ENCODE data around the gene ATP6AP1.
A peak's percentile ranks its signal among the peaks of the same experiment; 100 is the strongest.
"Not testable (repeated sequence)": the region's sequence is repeated elsewhere in the genome, so short reads cannot be mapped to it uniquely, and the experiment has no call there.

Gene ATP6AP1, protein sequence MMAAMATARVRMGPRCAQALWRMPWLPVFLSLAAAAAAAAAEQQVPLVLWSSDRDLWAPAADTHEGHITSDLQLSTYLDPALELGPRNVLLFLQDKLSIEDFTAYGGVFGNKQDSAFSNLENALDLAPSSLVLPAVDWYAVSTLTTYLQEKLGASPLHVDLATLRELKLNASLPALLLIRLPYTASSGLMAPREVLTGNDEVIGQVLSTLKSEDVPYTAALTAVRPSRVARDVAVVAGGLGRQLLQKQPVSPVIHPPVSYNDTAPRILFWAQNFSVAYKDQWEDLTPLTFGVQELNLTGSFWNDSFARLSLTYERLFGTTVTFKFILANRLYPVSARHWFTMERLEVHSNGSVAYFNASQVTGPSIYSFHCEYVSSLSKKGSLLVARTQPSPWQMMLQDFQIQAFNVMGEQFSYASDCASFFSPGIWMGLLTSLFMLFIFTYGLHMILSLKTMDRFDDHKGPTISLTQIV

GRCh38 chrX:154428176-154429171, at the start of gene ATP6AP1:
ATP6AP1 (plus strand) TSS chrX:154428677; CDS start chrX:154428693, 16 bp downstream.
- peak; percentile 87 for DNase-seq

- peak; percentile 98 for DNase-seq
Observed at GRCh38 chrX:154378799-154379568, 49.5 kb upstream of the ATP6AP1 start, which contains the start of gene EMD. EMD (plus strand) TSS chrX:154379295; CDS start chrX:154379485, 190 bp downstream.

GRCh38 chrX:154379569-154379951, 48.9 kb upstream of the ATP6AP1 start:
- no peak for DNase-seq

DNA sequence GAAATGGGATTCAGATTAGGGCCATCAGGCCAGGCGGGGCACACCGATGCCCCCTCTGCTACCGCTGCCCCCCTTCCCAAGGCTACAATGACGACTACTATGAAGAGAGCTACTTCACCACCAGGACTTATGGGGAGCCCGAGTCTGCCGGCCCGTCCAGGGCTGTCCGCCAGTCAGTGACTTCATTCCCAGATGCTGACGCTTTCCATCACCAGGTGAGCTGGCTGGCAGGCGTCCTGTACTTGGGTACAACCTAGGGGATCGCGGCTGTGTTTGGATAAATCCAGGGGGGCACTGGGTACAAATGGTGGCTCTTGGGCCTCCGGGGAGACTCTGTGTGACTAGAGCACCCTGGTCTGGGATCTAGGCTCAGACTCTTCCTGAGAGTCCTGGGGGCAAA, 48.3 kb upstream of the ATP6AP1 start:
- no peak for DNase-seq

DNA sequence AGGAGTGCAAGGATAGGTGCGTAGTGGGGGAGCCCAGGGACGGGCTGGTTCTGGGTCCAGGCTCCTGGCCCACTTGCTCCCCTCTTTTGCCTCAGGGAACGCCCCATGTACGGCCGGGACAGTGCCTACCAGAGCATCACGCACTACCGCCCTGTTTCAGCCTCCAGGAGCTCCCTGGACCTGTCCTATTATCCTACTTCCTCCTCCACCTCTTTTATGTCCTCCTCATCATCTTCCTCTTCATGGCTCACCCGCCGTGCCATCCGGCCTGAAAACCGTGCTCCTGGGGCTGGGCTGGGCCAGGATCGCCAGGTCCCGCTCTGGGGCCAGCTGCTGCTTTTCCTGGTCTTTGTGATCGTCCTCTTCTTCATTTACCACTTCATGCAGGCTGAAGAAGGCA, 47.7 kb upstream of the ATP6AP1 start:
- DNase-seq = no peak

GRCh38 chrX:154381271-154381670, 47.2 kb upstream of the ATP6AP1 start:
- no peak for DNase-seq

DNA sequence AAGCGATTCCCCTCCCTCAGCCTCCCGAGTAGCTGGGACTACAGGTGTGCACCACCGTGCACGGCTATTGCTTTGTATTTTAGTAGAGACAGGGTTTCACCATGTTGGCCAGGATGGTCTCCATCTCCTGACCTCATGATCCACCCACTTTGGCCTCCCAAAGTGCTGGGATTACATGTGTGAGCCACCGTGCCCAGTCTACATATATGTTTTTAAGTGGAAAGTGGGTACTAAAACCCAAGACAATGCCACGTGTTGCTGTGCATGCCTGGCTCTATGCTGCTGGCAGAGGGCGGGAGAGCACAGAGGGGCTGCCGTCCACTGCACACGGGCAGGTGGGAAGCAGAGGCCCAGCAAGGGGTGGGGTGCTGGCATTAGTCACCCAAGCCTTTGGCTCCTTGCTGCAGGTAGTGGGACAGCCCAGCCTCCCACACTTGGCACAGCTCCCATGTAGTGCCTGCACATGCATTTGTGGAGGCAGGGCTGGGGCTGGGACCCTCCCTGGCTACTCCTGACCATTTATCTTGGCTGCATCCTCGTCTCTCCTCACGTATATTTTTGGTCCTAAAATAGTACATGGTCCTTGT, 45.9 kb upstream of the ATP6AP1 start:
- no peak for DNase-seq

GRCh38 chrX:154383359-154384283, 44.9 kb upstream of the ATP6AP1 start:
- DNase-seq = no peak

- DNase-seq = no peak
Observed at GRCh38 chrX:154384284-154384892, 44.1 kb upstream of the ATP6AP1 start.

DNA sequence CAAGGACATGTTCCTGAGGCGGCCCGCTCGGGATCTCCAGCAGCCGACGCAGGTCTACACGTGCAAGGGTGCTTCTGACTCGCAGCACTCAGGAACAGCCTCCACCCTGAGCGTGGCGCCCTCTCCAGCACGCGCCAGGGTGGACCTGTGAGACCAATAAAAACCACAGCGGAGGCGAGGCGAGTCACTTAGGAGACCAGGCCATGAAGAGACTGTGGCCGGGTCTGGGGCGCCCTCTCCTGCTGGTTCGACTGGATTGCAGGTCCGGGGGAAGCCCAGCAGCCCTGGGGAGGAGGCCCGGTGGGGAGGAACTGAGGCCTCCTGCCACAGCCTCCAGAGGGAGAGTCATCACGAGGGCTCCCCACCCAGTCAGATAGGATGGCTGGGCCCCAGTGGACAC, 40.4 kb upstream of the ATP6AP1 start:
- not testable (repeated sequence) for DNase-seq

DNA sequence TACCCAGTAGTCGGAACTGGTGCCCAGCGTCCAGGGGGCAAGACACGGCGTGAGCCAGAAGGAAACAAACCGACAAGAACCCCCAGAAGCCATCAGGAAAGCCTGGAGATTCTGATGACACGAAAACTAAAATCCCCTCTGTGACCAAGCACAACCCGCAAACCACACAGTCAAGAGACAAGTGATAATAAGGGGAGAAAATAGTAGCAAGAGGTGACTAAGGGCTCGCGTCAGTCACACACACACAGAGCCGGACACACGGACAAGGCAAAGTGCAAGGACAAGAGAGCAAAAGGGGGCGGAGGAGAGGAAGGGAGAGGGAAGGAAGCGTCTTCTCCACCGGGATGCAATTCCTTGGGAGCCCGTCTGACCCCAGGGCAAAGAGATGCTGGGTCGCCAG, 39.8 kb upstream of the ATP6AP1 start:
- DNase-seq = not testable (repeated sequence)

GRCh38 chrX:154389812-154390747, 38.4 kb upstream of the ATP6AP1 start:
- not testable (repeated sequence) for DNase-seq

DNA sequence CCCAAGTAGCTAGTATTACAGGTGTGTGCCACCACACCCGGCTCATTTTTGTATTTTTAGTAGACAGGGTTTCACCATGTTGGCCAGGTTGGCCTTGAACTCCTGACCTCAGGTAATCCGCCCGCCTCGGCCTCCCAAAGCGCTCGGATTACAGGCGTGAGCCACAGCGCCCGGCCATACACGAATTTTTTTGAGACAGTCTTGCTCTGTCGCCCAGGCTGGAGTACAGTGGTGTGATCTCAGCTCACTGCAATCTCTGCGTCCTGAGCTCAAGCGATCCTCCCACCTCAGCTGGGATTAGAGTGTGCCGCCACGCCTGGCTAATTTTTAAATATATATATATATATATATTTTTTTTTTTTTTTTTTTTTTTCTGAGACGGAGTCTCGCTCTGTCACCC, 32.1 kb upstream of the ATP6AP1 start:
- not testable (repeated sequence) for DNase-seq

- peak; percentile 73 for DNase-seq
Observed at GRCh38 chrX:154396973-154397887, 31.2 kb upstream of the ATP6AP1 start.

DNA sequence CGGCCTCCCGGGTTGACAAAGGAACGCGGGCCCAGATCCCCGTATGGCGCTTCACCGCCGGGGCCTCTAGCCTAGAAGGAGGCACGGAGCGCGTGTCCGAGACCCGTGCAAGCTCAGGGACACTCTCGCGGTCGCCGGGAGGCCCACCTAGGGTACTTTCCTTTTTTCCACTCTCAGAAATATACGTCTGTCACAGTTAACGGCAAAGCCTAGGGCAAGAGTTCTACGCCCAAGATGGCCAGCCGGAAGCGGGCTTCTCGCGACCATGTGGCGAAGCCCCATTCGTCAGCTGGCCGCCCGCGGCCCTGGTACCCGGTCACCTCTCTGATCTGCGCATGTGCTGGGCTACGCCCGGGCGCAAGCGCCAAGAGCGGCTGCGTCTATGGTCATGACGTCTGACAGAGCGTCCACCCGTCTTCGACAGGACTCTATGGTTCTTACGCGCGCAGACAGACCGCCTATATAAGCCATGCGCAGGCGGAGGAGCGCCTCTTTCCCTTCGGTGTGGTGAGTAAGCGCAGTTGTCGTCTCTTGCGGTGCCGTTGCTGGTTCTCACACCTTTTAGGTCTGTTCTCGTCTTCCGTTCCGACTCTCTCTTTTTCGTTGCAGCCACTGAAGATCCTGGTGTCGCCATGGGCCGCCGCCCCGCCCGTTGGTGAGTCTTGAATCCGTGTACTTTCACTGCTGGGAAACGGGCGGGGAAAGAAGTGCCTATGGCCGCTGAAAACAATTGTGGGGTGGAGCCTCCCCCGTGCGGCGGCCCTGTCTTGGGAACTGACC, 30.4 kb upstream of the ATP6AP1 start, which contains the start of gene RPL10:
TSS of gene RPL10 (plus strand) at position 490 of the 780 bp plus-strand sequence. CDS start at position 633, 143 bp downstream.
- peak; percentile 90 for DNase-seq

DNA sequence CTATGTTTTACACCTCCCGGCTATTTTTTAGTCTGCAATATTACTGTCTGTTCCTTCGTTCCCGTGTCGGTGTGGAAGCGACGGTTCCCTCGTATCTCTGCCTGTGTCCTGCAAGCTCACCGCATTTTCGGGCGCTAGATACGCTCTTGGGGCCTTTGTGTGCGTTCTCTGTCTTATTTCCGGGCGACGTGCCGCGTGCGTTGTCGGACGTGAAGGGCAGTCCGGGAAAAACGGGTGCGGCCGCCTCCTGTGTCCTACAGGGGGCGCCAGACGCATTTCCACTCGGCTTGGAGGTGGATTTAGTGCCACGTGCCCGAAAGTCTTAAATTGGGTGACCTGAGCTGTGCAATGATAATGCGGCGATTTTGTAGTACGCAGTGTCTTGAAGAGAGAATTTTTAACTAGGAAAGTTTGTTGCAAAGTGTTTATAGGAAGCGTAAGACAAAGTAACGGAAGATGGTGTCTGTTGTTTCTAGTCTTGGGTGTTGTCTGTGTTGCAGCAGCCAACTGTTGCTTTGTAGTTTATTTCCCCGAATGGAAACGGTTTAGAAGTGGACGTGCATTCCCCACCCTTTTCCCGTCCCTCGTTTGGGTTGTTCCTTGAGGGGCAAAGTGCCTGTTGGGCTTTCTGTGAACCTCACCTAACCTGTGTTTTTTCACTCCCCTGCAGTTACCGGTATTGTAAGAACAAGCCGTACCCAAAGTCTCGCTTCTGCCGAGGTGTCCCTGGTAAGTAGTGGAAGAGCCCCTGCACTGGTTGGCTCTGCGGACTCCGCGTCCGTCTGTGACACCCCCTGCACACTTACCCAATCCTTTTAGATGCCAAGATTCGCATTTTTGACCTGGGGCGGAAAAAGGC, 29.6 kb upstream of the ATP6AP1 start:
- peak; percentile 75 for DNase-seq

Measured in stimulated activated naive CD4-positive, alpha-beta T cell treated with Interleukin-2 at 50 U/mL for 16 hours (primary cell).